GM18519 (cell line): ENCODE measurements around the gene CREB5.

ENCODE experiments used
- ATAC-seq: cut with Tn5 transposase; IDR thresholded peaks from one replicate; pipeline ENCODE4 v1.9.1; 2021; ENCODE audit warnings: mild to moderate bottlenecking, moderate library complexity; ENCODE audit not compliant: unreplicated experiment, low FRiP score

CREB5 gene

GRCh38 chr7:28627263-28627653 lies 214.9 kb downstream of the CREB5 start:
- ATAC-seq: no peak

GRCh38 chr7:28627896-28628295 lies 215.6 kb downstream of the CREB5 start:
- ATAC-seq: no peak

GRCh38 chr7:28629216-28629842 lies 217.0 kb downstream of the CREB5 start:
- ATAC-seq: no peak

GRCh38 chr7:28630350-28630749 lies 218.0 kb downstream of the CREB5 start:
- no peak for ATAC-seq

- no peak for ATAC-seq
Observed at GRCh38 chr7:28631995-28632394, 219.7 kb downstream of the CREB5 start.

- ATAC-seq: no peak
Observed at GRCh38 chr7:28638914-28639313, 226.6 kb downstream of the CREB5 start.

GRCh38 chr7:28640001-28640400 lies 227.7 kb downstream of the CREB5 start:
- no peak for ATAC-seq

GRCh38 chr7:28641752-28642545 lies 229.6 kb downstream of the CREB5 start:
- ATAC-seq: no peak

- no peak for ATAC-seq
Observed at GRCh38 chr7:28643188-28643569, 230.9 kb downstream of the CREB5 start.

- no peak for ATAC-seq
Observed at GRCh38 chr7:28643584-28644340, 231.4 kb downstream of the CREB5 start.

GRCh38 chr7:28645866-28646265 lies 233.5 kb downstream of the CREB5 start:
- ATAC-seq: no peak

GRCh38 chr7:28646376-28647075 lies 234.2 kb downstream of the CREB5 start:
- ATAC-seq: no peak

- no peak for ATAC-seq
Observed at GRCh38 chr7:28647076-28647421, 234.7 kb downstream of the CREB5 start.

GRCh38 chr7:28649189-28649588 lies 236.9 kb downstream of the CREB5 start:
- no peak for ATAC-seq

- ATAC-seq: no peak
Observed at GRCh38 chr7:28649811-28650210, 237.5 kb downstream of the CREB5 start.

GRCh38 chr7:28654110-28654509 lies 241.8 kb downstream of the CREB5 start:
- ATAC-seq: no peak

GRCh38 chr7:28656529-28656928 lies 244.2 kb downstream of the CREB5 start:
- no peak for ATAC-seq

- no peak for ATAC-seq
Observed at GRCh38 chr7:28658381-28658780, 246.1 kb downstream of the CREB5 start.

GRCh38 chr7:28660132-28660531 lies 247.8 kb downstream of the CREB5 start:
- no peak for ATAC-seq

GRCh38 chr7:28661826-28662595 lies 249.7 kb downstream of the CREB5 start:
- peak; percentile 65 for ATAC-seq
